CD14-positive monocyte (primary cell): ENCODE results near the gene RAD50. TPM values are rescaled to one million over a fixed set of nuclear protein-coding genes. Genes with fewer than 3 reads are reported as not detected.

Experiments used
- DNase-seq, 3 donors: peaks; one replicate each; pipeline ENCODE4 v3.0.0-alpha.2; 2011 to 2022
- H2AFZ ChIP-seq: 2 replicates; pipeline ENCODE4 v1.6.0; 2012; ENCODE audit warnings: mild to moderate bottlenecking, low read depth, low read length, inconsistent platforms; ENCODE audit not compliant: insufficient read depth, poor library complexity, severe bottlenecking
- H3K27ac ChIP-seq, 2 donors: 1 replicate in 1 of 2; 2 replicates in 1 of 2; pipeline ENCODE4 v1.5.1; 2012 to 2013; ENCODE audit warnings: low read length in 2 of 2, control low read depth in 1 of 2, inconsistent platforms in 1 of 2, low read depth in 1 of 2, mild to moderate bottlenecking in 1 of 2
- H3K27me3 ChIP-seq, 2 donors: one replicate each; pipeline versions ENCODE4 v1.6.0 to v1.6.1; 2011 to 2013; ENCODE audit warnings: low read length in 2 of 2; ENCODE audit not compliant: control insufficient read depth in 2 of 2, insufficient read depth in 2 of 2
- H3K36me3 ChIP-seq, 2 donors: replicated peaks in 1 of 2; 1 replicate in 1 of 2; 2 replicates in 1 of 2; pipeline versions ENCODE4 v1.5.1 to v1.6.1; 2012 to 2013; ENCODE audit warnings: low read length in 2 of 2, control low read depth in 1 of 2, inconsistent platforms in 1 of 2, mild to moderate bottlenecking in 1 of 2; ENCODE audit not compliant: insufficient read depth in 2 of 2, control insufficient read depth in 1 of 2
- H3K4me1 ChIP-seq, 2 donors: 1 replicate in 1 of 2; 2 replicates in 1 of 2; pipeline versions ENCODE4 v1.5.1 to v1.6.1; 2012 to 2013; ENCODE audit warnings: low read length in 2 of 2, control low read depth in 1 of 2, inconsistent platforms in 1 of 2, mild to moderate bottlenecking in 1 of 2, moderate library complexity in 1 of 2; ENCODE audit not compliant: insufficient read depth in 2 of 2, control insufficient read depth in 1 of 2
- H3K4me2 ChIP-seq: replicated peaks from 2 replicates; pipeline ENCODE3; 2012; ENCODE audit warnings: low read length, moderate library complexity, mild to moderate bottlenecking; ENCODE audit not compliant: poor library complexity, severe bottlenecking; ENCODE audit errors: extremely low read depth
- H3K4me3 ChIP-seq, 3 experiments: fragments of 200-600 bp in 1 of 3; sonication (generic) in 1 of 3; replicated peaks in 1 of 3; 1 replicate in 2 of 3; 2 replicates in 1 of 3; pipeline ENCODE4 v1.5.1; 2011 to 2013; ENCODE audit warnings: low read length in 3 of 3, mild to moderate bottlenecking in 3 of 3, control low read depth in 2 of 3, low read depth in 2 of 3, inconsistent platforms in 1 of 3, moderate library complexity in 1 of 3
- H3K79me2 ChIP-seq: 2 replicates; pipeline ENCODE4 v1.6.0; 2012; ENCODE audit warnings: mild to moderate bottlenecking, control low read depth, inconsistent platforms, low read length, moderate library complexity; ENCODE audit not compliant: insufficient read depth
- H3K9ac ChIP-seq: 2 replicates; pipeline ENCODE4 v1.6.0; 2017; ENCODE audit warnings: low read length, mild to moderate bottlenecking; ENCODE audit not compliant: insufficient read depth, poor library complexity, severe bottlenecking
- H3K9me3 ChIP-seq, 2 donors: replicated peaks in 1 of 2; 1 replicate in 1 of 2; 2 replicates in 1 of 2; pipeline versions ENCODE4 v1.5.1 to v1.6.1; 2012 to 2013; ENCODE audit warnings: low read length in 2 of 2, control low read depth in 1 of 2; ENCODE audit not compliant: control insufficient read depth in 1 of 2, insufficient read depth in 1 of 2
- H4K20me1 ChIP-seq: 2 replicates; pipeline ENCODE4 v1.6.0; 2012; ENCODE audit warnings: mild to moderate bottlenecking, low read length, control low read depth, moderate library complexity; ENCODE audit not compliant: insufficient read depth
- H3K27ac Mint-ChIP-seq, 7 donors: one replicate each; pipeline ENCODE4 v1.8.0; 2020; ENCODE audit warnings: mild to moderate bottlenecking in 7 of 7, mixed read lengths in 7 of 7, moderate library complexity in 6 of 7, inconsistent platforms in 2 of 7
- H3K27me3 Mint-ChIP-seq, 3 donors: one replicate each; pipeline ENCODE4 v1.8.0; 2021 to 2022; ENCODE audit warnings: low read depth in 3 of 3, mild to moderate bottlenecking in 3 of 3, mixed read lengths in 3 of 3, moderate library complexity in 3 of 3, inconsistent platforms in 1 of 3
- H3K36me3 Mint-ChIP-seq, 2 donors: one replicate each; pipeline ENCODE4 v1.8.0; 2020; ENCODE audit warnings: mixed read lengths in 2 of 2, inconsistent platforms in 1 of 2, mild to moderate bottlenecking in 1 of 2
- H3K4me1 Mint-ChIP-seq: one replicate; pipeline ENCODE4 v1.8.0; 2020; ENCODE audit warnings: mild to moderate bottlenecking, mixed read lengths
- H3K4me3 Mint-ChIP-seq, 2 donors: one replicate each; pipeline ENCODE4 v1.8.0; 2020; ENCODE audit warnings: mild to moderate bottlenecking in 2 of 2, mixed read lengths in 2 of 2, moderate library complexity in 1 of 2
- H3K9me3 Mint-ChIP-seq, 7 donors: one replicate each; pipeline ENCODE4 v1.8.0; 2020 to 2022; ENCODE audit warnings: mixed read lengths in 7 of 7, mild to moderate bottlenecking in 6 of 7, moderate library complexity in 6 of 7, inconsistent platforms in 2 of 7
- CTCF ChIP-seq: fragments of 200-600 bp; IDR thresholded peaks from one replicate; pipeline ENCODE4 v1.8.0; 2022; ENCODE audit warnings: antibody characterized with exemption, mild to moderate bottlenecking
- WGBS: methylation state at CpG from one replicate; pipeline ENCODE4 v1.1.5; 2013; ENCODE audit warnings: missing lambda C conversion rate; ENCODE audit not compliant: insufficient coverage; 5-methylcytosine and 5-hydroxymethylcytosine counted together
- intact Hi-C, 2 donors: fragments of 100-400 bp; cut with micrococcal nuclease; formaldehyde crosslinking; loops; one replicate each; pipeline versions ENCODE4 v1.15.0 to v1.15.1; 2023
- polyA plus RNA-seq, 3 donors: library from polyadenylated mRNA; depleted of rRNA in 1 of 3; unstranded in 2 of 3; stranded (reverse) in 1 of 3; fragments of 300-500 nt in 2 of 3; fragments of >200 nt in 1 of 3; fragmentation: Illumina TruSeq in 2 of 3; gene quantifications; 1 replicate in 2 of 3; 2 replicates in 1 of 3; pipeline ENCODE4 v1.2.3, GENCODE V29; 2012 to 2021

The RAD50 gene
- polyA plus RNA-seq, 3 donors: 5.8 to 9.3 (median 8.2) TPM

GRCh38 chr5:132679717-132680380, 123.1 kb downstream of the RAD50 start:
- Histone ChIP-seq H3K4me1 (no peaks in the 10 kb centered on the region), H3K27ac (no peak overlapping the region), H3K9ac (no peak overlapping the region), H3K36me3 (no peaks in the 10 kb centered on the region), H3K4me2 (no peak overlapping the region), H4K20me1 (no peaks in the 10 kb centered on the region), H3K79me2 (no peaks in the 10 kb centered on the region), H3K9me3 (no peaks in the 10 kb centered on the region), H3K4me3 (no peak overlapping the region), H2AFZ (no peak overlapping the region), H3K27me3 (no peaks in the 10 kb centered on the region)
- no peak overlapping the region for H3K27ac Mint-ChIP-seq
- H3K36me3 Mint-ChIP-seq: no peaks in the 10 kb centered on the region
- no peak for DNase-seq
- peaks cover 0 to 6% (median 0%) of the 10 kb centered on the region in 3 donors for H3K27me3 Mint-ChIP-seq
- WGBS: 98% methylated on average over 11 of the region's 15 CpGs
- intact Hi-C loops: no loop called here
- no peak for TF ChIP-seq CTCF
- H3K4me1 Mint-ChIP-seq: peaks cover under 1% of the 10 kb centered on the region
- H3K9me3 Mint-ChIP-seq: no peaks in the 10 kb centered on the region
- H3K4me3 Mint-ChIP-seq: no peak overlapping the region

- Histone ChIP-seq H3K4me3 (no peak overlapping the region), H3K9ac (no peak overlapping the region), H3K9me3 (no peaks in the 10 kb centered on the region), H3K27ac (no peak overlapping the region), H3K27me3 (no peaks in the 10 kb centered on the region), H2AFZ (no peak overlapping the region), H3K4me1 (no peaks in the 10 kb centered on the region), H3K36me3 (no peaks in the 10 kb centered on the region), H3K4me2 (no peak overlapping the region), H4K20me1 (no peaks in the 10 kb centered on the region), H3K79me2 (no peaks in the 10 kb centered on the region)
- intact Hi-C loops: no loop called here
- DNase-seq: no peak
- Mint-ChIP-seq H3K27ac (no peak overlapping the region), H3K27me3 (peaks cover 0 to 6% (median 0%) of the 10 kb centered on the region in 3 donors), H3K36me3 (no peaks in the 10 kb centered on the region), H3K4me3 (peak overlapping the region in 1 of 2 donors; percentile 40), H3K4me1 (peaks cover 5% of the 10 kb centered on the region), H3K9me3 (no peaks in the 10 kb centered on the region)
- TF ChIP-seq CTCF: no peak
- 91% methylated on average over 7 of the region's 8 CpGs for WGBS
Measured at GRCh38 chr5:132680780-132681475, 124.2 kb downstream of the RAD50 start.
